ENCODE data around the gene NDRG2. TPM values are rescaled to one million over a fixed set of nuclear protein-coding genes. Genes with fewer than 3 reads are reported as not detected.

NDRG2 gene
- total and polyA plus RNA-seq, 8 donors = 25.6 to 158 (median 131) TPM

- Histone ChIP-seq H3K4me3 (no peak overlapping the region), H3K27ac (no peak overlapping the region), H3K36me3 (no peaks in the 10 kb centered on the region), H3K27me3 (no peaks in the 10 kb centered on the region), H3K9me3 (no peaks in the 10 kb centered on the region), H3K4me1 (no peaks in the 10 kb centered on the region)
- TF ChIP-seq CTCF (IDR thresholded peaks at IDR 0.05) = no peak
- DNase-seq (no peak), ATAC-seq (no peak)
- intact Hi-C loops (cut with DNase I) = no loop called here
These were observed 7.7 kb upstream of the NDRG2 start for GRCh38 chr14:21032326-21033132.

- no peaks in the 10 kb centered on the region for H3K4me1 ChIP-seq
- no peak overlapping the region for H3K4me3 ChIP-seq
- no peak for ATAC-seq
- peaks cover 0 to 11% of the 10 kb centered on the region in 2 donors for H3K27me3 ChIP-seq
- H3K27ac ChIP-seq = no peak overlapping the region
- no peaks in the 10 kb centered on the region for H3K36me3 ChIP-seq
- TF ChIP-seq CTCF (IDR thresholded peaks at IDR 0.05) = no peak
- no peaks in the 10 kb centered on the region for H3K9me3 ChIP-seq
- intact Hi-C loops (cut with DNase I) = no loop called here
- no peak for DNase-seq
These were observed 5.7 kb upstream of the NDRG2 start for GRCh38 chr14:21030531-21030930.

DNA sequence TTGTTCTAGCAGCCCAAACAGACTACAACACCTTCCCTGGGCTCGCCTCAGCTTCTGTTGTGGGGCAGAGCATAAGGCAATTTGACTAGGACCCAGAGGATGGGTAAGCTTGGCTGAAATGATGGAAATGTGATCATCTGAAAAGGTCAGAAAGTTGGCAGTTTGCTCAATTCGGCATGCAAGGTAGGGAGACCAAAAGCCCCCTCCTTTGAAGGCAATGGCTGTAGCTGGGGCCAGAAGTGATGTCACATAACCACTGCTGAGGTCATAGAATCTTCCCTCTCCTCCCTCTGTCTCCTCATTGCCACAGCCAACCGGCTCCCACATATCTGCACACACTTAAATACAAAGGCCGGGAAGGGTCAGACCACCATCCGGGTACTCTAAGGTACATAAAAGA is 5.1 kb upstream of the NDRG2 start, which contains the start of gene TPPP2:
Gene TPPP2 (plus strand): TSS at position 301 of the 400 bp plus-strand sequence. CDS start 365 bp downstream, outside the sequence.
- Histone ChIP-seq H3K4me1 (peaks cover 0 to under 1% of the 10 kb centered on the region in 2 donors), H3K4me3 (no peak within 1 kb of the TSS), H3K36me3 (no peaks in the 10 kb centered on the region), H3K9me3 (no peaks in the 10 kb centered on the region), H3K27ac (no peak within 1 kb of the TSS), H3K27me3 (peaks cover 0 to 17% of the 10 kb centered on the region in 2 donors)
- DNase-seq (no peak), ATAC-seq (no peak)
- TF ChIP-seq CTCF (IDR thresholded peaks at IDR 0.05) = no peak
- intact Hi-C loops (cut with DNase I) = no loop called here

GRCh38 chr14:21026988-21027315 is 2.1 kb upstream of the NDRG2 start:
- Histone ChIP-seq H3K4me3 (no peak overlapping the region), H3K27ac (peak overlapping the region in 1 of 2 donors; percentile 30), H3K4me1 (peaks cover 7 to 19% of the 10 kb centered on the region in 2 donors), H3K27me3 (peaks cover 0 to 35% of the 10 kb centered on the region in 2 donors), H3K9me3 (no peaks in the 10 kb centered on the region), H3K36me3 (no peaks in the 10 kb centered on the region)
- DNase-seq (no peak), ATAC-seq (no peak)
- intact Hi-C loops (cut with DNase I) = no loop called here
- TF ChIP-seq CTCF (IDR thresholded peaks at IDR 0.05) = no peak

DNA sequence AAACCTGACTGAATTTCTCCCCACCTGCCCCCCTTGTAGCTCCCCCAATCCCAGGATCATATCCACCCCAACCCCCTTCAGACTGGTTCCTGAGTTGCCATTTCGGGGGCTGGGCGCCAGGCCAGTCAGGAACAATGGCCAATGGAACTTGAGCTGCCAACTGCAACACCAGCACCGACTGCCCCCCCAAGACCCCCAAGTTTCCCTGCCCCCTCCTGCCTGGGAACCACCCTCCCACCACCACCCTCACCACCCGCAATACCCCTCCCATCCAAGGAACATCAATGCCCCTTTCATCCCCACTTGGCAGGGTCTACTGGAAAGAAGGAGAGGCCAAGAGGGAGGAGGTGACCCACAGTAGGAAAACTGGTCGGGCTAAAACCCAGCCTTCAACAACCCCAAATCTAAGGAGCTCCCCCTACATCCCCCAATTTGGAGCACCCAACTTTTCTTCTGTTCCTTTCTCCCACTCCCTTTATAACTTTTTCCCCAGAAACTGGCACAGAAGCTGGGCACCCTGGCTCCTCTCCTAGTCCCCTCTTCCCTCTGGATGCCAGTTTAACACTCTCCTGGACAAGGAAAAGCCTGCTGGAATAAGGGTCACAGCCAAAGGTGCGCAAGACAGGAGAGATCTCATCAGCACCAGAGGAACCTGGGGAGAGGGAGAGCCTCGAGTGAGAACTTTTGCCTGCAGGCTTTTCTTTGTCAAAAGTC is 1.6 kb upstream of the NDRG2 start:
- peaks cover 7 to 19% of the 10 kb centered on the region in 2 donors for H3K4me1 ChIP-seq
- peaks cover 0 to 1% of the 10 kb centered on the region in 2 donors for H3K36me3 ChIP-seq
- no peak for TF ChIP-seq CTCF (IDR thresholded peaks at IDR 0.05)
- H3K27ac ChIP-seq = peak overlapping the region in 1 of 2 donors; percentile 30
- H3K9me3 ChIP-seq = no peaks in the 10 kb centered on the region
- intact Hi-C loops (cut with DNase I) = no loop called here
- H3K4me3 ChIP-seq = no peak overlapping the region
- no peak for DNase-seq
- no peak for ATAC-seq
- peaks cover 0 to 35% of the 10 kb centered on the region in 2 donors for H3K27me3 ChIP-seq
